Activated B cell treated with CpG ODN at 0.5 μM for 24 hours (primary cell): ENCODE measurements around the gene ANKRD13B. TPM values are rescaled to one million over a fixed set of nuclear protein-coding genes. Genes with fewer than 3 reads are reported as not detected.

Experiments used
- ATAC-seq: fragments of 200-7000 bp; cut with Tn5 transposase; one replicate; pipeline ENCODE4 v1.10.0; 2021; ENCODE audit warnings: low read depth, mild to moderate bottlenecking, moderate library complexity
- CTCF ChIA-PET: fragments of 350-600 bp; sonication (Branson Sonifier 250); formaldehyde crosslinking; loops from one replicate; lab custom pipeline; 2021; ENCODE audit warnings: antibody characterized with exemption; lab: Charles Lee
- POLR2A ChIA-PET: fragments of 350-600 bp; sonication (Branson Sonifier 250); formaldehyde crosslinking; loops from one replicate; lab custom pipeline; 2021; ENCODE audit warnings: antibody characterized with exemption; lab: Charles Lee
- DNase-seq: peaks from one replicate; pipeline ENCODE4 v3.0.0; 2022
- H3K27ac Mint-ChIP-seq: one replicate; pipeline ENCODE4 v1.8.0; 2020; ENCODE audit warnings: mixed read lengths
- H3K27me3 Mint-ChIP-seq: one replicate; pipeline ENCODE4 v1.8.0; 2021; ENCODE audit warnings: mixed read lengths
- H3K36me3 Mint-ChIP-seq: one replicate; pipeline ENCODE4 v1.8.0; 2021; ENCODE audit warnings: low read depth, mixed read lengths
- H3K4me1 Mint-ChIP-seq: one replicate; pipeline ENCODE4 v1.8.0; 2021; ENCODE audit warnings: mixed read lengths
- H3K4me3 Mint-ChIP-seq: one replicate; pipeline ENCODE4 v1.8.0; 2020; ENCODE audit warnings: mild to moderate bottlenecking, mixed read lengths
- H3K9me3 Mint-ChIP-seq: one replicate; pipeline ENCODE4 v1.8.0; 2020; ENCODE audit warnings: mixed read lengths
- CTCF ChIP-seq: fragments of 200-600 bp; IDR thresholded peaks from one replicate; pipeline ENCODE4 v1.8.0; 2022; ENCODE audit warnings: antibody characterized with exemption, mild to moderate bottlenecking
- intact Hi-C: fragments of 100-400 bp; cut with micrococcal nuclease; formaldehyde crosslinking; loops from one replicate; pipeline ENCODE4 v1.15.1; 2024
- total RNA-seq: library from RNA; stranded (reverse); gene quantifications from 2 replicates; pipeline ENCODE4 v1.2.3, GENCODE V29; 2022

Gene ANKRD13B
- total RNA-seq, 1 donor from 2014 or later: 3.5 TPM

DNA sequence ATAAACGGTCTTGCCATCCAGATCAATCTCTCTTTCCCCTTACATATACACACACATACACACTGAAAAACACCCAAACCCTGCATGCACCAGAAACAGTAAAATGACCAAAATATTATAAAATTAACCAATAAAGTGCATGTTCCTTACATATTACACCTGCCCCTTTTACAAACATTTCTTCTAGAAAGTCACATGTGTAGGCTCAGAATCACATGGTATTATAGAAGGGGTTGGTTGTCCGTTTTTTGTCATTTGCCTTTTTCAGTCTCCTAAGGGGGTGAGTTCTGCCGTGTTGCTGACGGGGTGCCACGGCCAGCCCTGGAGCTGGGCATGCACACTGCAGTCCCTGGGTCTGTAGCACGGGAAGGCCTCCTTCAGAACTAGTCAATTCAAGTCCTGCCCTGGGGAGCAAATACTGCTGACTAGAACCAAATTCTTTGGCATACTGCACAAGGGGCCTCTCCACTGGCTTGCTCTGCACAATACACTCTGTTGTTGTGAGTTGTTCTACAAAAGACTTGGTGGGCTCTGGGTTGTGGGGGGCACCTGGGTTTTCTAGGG lies 37.8 kb downstream of the ANKRD13B start:
- H3K27ac Mint-ChIP-seq: no peak overlapping the region
- CTCF ChIA-PET: interaction anchor here (0.6 kb wide), 1 partner anchor 32 kb away, joined by 3 read pairs; no protein-coding TSS in a partner anchor
- no peaks in the 10 kb centered on the region for H3K27me3 Mint-ChIP-seq
- no peak for TF ChIP-seq CTCF
- H3K9me3 Mint-ChIP-seq: no peaks in the 10 kb centered on the region
- ATAC-seq (no peak), DNase-seq (no peak)
- POLR2A ChIA-PET: no interaction called here
- H3K4me3 Mint-ChIP-seq: no peak overlapping the region
- H3K4me1 Mint-ChIP-seq: peaks cover 4% of the 10 kb centered on the region
- H3K36me3 Mint-ChIP-seq: peaks cover 79% of the 10 kb centered on the region
- intact Hi-C loops: no loop called here

- ChIA-PET CTCF (interaction anchor here (1.3 to 1.4 kb wide), 2 partner anchors 10 to 145 kb away, joined by 3 read pairs; no protein-coding TSS in a partner anchor), POLR2A (no interaction called here)
- H3K4me1 Mint-ChIP-seq: peaks cover 7% of the 10 kb centered on the region
- no peak for DNase-seq
- H3K4me3 Mint-ChIP-seq: no peak overlapping the region
- peak overlapping the region; percentile 32 for H3K27ac Mint-ChIP-seq
- H3K27me3 Mint-ChIP-seq: no peaks in the 10 kb centered on the region
- H3K36me3 Mint-ChIP-seq: peaks cover 78% of the 10 kb centered on the region
- no peak for TF ChIP-seq CTCF
- ATAC-seq: no peak
- intact Hi-C loops: no loop called here
- H3K9me3 Mint-ChIP-seq: no peaks in the 10 kb centered on the region
Observed at GRCh38 chr17:29633886-29634285, 41.0 kb downstream of the ANKRD13B start.

GRCh38 chr17:29640413-29640812 lies 47.5 kb downstream of the ANKRD13B start:
- H3K4me3 Mint-ChIP-seq: no peak overlapping the region
- no peaks in the 10 kb centered on the region for H3K27me3 Mint-ChIP-seq
- intact Hi-C loops: no loop called here
- H3K27ac Mint-ChIP-seq: peak overlapping the region; percentile 89
- DNase-seq (no peak), ATAC-seq (no peak)
- no peaks in the 10 kb centered on the region for H3K9me3 Mint-ChIP-seq
- ChIA-PET CTCF (interaction anchor here (1.2 to 8.2 kb wide), 13 partner anchors 23 to 380 kb away, joined by 3 to 173 read pairs (median 12); partner anchors contain the start of gene SSH2), POLR2A (interaction anchor here (1.3 to 1.7 kb wide), 5 partner anchors 23 to 167 kb away, joined by 3 to 23 read pairs (median 18); no protein-coding TSS in a partner anchor)
- TF ChIP-seq CTCF: no peak
- H3K36me3 Mint-ChIP-seq: peaks cover 49% of the 10 kb centered on the region
- H3K4me1 Mint-ChIP-seq: peaks cover 32% of the 10 kb centered on the region

- Mint-ChIP-seq H3K4me3 (no peak overlapping the region), H3K9me3 (no peaks in the 10 kb centered on the region), H3K27me3 (no peaks in the 10 kb centered on the region), H3K4me1 (peaks cover 32% of the 10 kb centered on the region), H3K27ac (peak overlapping the region; percentile 89), H3K36me3 (peaks cover 49% of the 10 kb centered on the region)
- POLR2A ChIA-PET: interaction anchor here (0.6 to 0.9 kb wide), 3 partner anchors 59 to 288 kb away, joined by 3 to 4 read pairs (median 3); no protein-coding TSS in a partner anchor
- no peak for TF ChIP-seq CTCF
- intact Hi-C loops: no loop called here
- DNase-seq (no peak), ATAC-seq (no peak)
- CTCF ChIA-PET: interaction anchor here (1.1 to 8.2 kb wide), 8 partner anchors 23 to 380 kb away, joined by 3 to 173 read pairs (median 12); partner anchors contain the start of gene SSH2
Observed at GRCh38 chr17:29640981-29641642, 48.2 kb downstream of the ANKRD13B start.

- intact Hi-C loops: no loop called here
- CTCF ChIA-PET: interaction anchor here (1.1 to 8.2 kb wide), 4 partner anchors 25 to 165 kb away, joined by 4 to 173 read pairs (median 4); no protein-coding TSS in a partner anchor
- no peak for ATAC-seq
Observed at GRCh38 chr17:29642171-29642611, 49.3 kb downstream of the ANKRD13B start.

More at GRCh38 chr17:29642171-29642611, 49.3 kb downstream of the ANKRD13B start:
- no peak overlapping the region for H3K4me3 Mint-ChIP-seq
- no peak for TF ChIP-seq CTCF
- H3K36me3 Mint-ChIP-seq: peaks cover 48% of the 10 kb centered on the region
- peak overlapping the region; percentile 59 for H3K27ac Mint-ChIP-seq
- DNase-seq: no peak
- peaks cover 26% of the 10 kb centered on the region for H3K4me1 Mint-ChIP-seq
- POLR2A ChIA-PET: interaction anchor here (0.6 kb wide), 1 partner anchor 15 kb away, joined by 3 read pairs; no protein-coding TSS in a partner anchor
- no peaks in the 10 kb centered on the region for H3K9me3 Mint-ChIP-seq
- H3K27me3 Mint-ChIP-seq: no peaks in the 10 kb centered on the region
